ENCODE measurements around the gene RNU4-1.

The RNU4-1 gene

DNA sequence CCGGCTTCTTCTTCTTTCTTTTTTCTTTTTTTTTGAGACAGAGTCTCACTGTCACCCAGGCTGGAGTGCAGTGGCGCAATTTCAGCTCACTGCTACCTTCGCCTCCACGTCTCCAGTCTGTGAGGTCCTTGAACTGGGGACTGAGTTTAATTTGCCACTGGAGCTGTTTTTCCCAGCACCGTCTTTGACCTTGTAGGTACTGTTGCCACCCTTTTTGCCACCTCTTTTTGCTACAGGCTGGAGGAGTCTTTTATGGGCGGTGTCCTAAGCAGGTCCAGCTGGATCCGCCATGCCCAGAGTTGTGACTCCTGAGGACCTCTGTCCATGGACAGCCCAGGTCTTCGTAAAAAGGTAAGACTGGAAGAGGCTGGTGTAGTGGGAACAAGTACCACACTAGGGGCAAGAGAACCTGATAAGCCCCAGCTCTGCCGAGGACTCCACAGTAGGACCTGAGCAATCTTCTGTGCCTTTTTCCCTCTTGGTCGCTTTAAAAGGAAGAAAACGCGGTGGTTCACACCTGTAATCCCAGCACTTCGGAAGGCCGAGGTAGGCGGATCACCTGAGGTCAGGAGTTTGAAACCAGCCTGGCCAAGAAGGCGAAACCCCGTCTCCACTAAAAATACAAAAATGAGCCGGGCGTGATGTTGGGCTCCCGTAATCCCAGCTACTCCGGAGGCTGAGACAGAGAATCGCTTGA lies 2.3 kb downstream of the RNU4-1 start:
- DNase-seq (ENCODE audit: low read depth), result no peak

DNA sequence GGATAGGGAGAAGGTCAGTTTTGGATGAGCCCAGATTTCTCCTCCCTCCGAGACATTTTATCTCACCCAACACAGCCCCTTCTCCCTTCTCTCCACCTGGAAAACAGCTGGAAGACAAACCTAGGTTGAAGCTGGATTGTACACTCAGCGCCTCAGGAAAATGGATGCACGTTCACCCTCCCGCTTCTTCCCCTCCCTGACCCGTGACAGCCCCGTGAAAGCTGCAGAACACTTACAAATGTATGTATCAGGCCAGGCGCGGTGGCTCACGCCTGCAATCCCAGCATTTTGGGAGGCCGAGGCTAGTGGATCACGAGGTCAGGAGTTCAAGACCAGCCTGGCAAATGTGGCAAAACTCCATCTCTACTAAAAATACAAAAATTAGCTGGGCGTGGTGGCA lies 5.5 kb downstream of the RNU4-1 start:
- DNase-seq (ENCODE audit: low read depth), result no peak

DNA sequence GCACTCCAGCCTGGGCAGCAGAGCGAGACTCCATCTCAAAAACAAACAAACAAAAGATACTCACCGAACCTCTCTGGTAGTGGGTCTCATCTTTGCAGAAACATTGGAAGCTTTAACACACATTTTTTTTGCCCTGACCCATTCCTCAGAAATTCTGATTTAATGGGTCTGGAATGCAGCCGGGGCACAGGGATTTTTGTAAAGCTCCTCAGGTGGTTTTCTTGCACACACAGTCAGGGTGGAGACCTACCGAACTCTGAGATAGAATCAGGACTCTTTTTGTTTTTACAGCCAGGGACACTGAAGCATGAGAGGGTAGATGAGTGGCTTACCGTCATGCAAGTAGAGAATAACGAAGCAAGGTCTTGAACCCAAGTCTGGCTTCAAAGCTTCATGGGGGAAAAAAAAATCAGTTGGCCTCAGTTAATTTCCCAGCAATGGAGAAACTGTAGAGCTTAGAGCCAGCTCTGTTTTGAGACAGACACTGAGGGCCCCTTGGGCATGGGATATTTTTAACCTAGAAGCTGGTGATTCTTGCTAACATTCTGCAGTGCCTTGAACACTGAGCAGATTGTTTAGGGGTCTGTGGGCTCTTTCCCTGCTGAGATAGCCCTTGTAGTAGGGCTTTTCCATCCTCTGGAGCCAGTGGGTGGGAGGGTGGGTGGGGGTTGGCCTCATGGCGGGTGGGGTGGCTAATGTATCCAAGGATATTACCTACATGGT lies 6.1 kb downstream of the RNU4-1 start:
- DNase-seq (ENCODE audit: low read depth), result no peak

DNA sequence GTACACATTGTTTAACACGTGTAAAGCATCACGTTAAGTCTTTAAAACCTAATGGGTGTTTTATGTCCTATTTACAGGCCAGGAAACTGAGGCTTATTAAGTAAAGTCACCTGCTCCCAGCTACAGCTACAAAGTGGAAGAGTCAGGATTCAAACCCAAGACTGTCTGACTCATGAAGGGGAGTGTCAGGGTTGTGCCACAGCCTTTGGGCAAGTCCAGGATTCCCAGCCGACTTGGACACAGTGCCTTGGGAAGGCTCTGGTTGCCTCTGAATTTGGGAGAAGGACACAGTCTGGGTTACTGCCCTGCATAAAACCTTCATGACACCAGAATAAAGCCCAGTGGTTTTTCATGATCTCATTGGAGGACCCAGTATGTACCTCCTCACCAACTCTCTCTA lies 8.7 kb downstream of the RNU4-1 start:
- DNase-seq (ENCODE audit: low read depth), result no peak

GRCh38 chr12:120283318-120283717 lies 9.7 kb downstream of the RNU4-1 start:
- DNase-seq (ENCODE audit: low read depth), result no peak

DNA sequence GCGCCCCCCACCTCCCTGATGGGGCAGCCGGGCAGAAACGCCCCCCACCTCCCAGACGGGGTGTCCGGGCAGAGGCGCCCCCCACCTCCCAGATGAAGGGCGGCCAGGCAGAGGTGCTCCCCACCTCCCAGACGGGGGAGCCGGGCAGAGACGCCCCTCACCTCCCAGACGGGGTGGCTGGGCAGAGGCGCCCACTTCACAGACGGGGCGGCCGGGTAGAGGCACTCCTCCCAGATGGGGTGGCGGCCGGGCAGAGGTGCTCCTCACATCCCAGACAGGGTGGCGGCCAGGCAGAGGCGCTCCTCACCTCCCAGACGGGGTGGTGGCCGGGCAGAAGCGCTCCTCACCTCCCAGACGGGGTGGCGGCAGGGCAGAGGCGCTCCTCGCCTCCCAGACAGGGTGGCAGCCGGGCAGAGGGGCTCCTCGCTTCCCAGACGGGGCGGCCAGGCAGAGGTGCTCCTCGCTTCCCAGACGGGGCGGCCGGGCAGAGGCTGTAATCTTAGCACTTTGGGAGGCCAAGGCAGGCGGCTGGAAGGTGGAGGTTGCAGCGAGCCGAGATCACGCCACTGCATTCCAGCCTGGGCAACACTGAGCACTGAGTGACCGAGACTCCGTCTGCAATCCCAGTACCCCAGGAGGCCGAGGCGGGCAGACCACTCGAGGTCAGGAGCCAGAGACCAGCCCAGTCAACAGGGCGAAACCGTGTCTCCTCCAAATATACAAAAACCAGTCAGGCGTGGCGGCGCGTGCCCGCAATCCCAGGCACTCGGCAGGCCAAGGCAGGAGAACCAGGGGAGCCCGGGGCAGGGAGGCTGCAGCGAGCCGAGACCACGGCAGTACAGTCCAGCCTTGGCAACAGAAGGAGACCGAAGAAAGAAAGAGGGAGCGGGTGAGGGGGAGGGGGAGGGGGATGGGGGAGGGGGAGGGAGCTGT lies 14.6 kb downstream of the RNU4-1 start:
- no peak for DNase-seq (ENCODE audit: low read depth)

DNA sequence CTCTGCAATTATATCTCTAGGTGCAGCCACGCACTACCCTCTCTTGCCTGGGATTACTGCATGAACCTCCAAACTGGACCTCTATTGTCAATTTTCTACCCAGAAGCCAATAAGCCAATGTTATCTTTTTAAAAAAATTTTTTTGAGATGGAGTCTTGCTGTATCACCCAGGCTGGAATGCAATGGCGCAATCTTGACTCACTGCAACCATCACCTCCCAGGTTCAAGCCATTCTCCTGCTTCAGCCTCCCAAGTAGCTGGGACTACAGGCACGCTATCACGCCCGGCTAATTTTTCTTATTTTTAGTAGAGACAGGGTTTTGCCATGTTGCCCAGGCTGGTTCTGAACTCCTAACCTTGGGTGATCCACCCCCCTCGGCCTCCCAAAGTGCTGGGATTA lies 16.3 kb downstream of the RNU4-1 start:
- no peak for DNase-seq (ENCODE audit: low read depth)

DNA sequence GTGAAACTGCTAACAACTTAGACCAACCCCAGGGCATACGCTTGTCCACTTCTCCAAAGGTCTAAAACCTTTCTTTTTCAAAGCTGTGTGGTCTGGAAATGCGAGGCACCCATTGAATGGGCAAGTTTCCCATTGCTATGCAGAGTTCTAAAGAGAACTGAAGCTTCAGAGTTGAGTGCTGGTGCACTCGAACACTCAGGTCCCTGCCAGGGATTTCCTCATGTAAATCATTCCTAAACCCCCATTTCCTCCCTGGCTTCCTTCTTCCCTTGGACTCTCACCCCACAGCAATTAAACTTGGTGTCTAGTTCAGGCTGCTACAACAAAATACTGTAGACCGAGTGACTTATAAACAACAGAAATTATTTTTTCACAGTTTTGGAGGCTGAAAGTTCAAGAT lies 25.3 kb downstream of the RNU4-1 start:
- no peak for DNase-seq (ENCODE audit: low read depth)

- no peak for DNase-seq (ENCODE audit: low read depth)
Observed at GRCh38 chr12:120266180-120266870, 26.7 kb downstream of the RNU4-1 start.

GRCh38 chr12:120265473-120266179 lies 27.4 kb downstream of the RNU4-1 start, which contains the start of gene PXN:
PXN (minus strand) TSS chr12:120265730; CDS start chr12:120265629, 101 bp downstream.
- DNase-seq (ENCODE audit: low read depth), result peak; percentile 85

DNA sequence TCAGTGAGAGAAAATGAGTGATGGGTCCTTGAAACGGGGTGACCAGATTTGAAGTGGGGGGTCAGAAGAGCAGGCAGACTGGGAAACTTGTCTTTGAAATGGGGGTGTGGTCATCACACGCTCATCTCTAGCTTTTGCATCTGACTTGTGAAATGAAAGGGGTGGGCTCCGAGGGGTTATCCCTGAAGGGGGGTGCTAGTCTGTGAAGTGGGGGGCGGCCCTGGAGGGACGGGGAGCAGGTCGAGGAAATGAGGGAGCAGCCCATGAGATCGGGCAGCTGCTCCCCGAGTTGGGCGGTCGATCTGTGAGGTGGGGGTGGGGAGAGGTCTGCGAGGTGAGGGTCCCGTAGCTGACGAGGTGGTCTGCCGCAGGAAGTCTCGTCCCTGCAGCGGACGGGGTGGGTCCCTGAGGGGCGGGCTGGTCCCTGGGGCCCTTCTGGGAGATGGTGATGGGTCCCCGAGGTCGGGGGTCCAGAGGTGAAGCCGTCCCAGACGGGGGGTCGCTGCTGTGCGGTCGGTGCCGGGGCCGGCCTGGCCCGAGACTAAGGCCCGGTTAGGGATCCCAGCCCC lies 28.0 kb downstream of the RNU4-1 start:
- DNase-seq (ENCODE audit: low read depth), result no peak

GRCh38 chr12:120264086-120264903 lies 28.7 kb downstream of the RNU4-1 start:
- DNase-seq (ENCODE audit: low read depth), result no peak

DNA sequence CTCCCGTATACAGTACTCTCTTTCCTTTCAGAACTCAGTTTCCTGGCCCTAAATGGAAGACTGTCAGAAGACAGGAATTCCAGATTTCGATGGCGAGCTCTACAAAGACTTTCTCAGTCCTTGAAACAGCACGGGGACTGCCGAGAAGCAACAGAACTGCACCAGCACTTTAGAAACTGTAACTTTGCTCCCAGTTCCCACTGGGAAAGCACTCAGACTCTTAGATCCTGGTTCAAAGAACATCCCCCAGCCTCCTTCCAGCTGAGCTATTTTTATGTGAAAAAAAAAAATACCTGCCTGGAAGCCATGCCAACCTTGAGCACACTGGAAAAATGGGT lies 29.3 kb downstream of the RNU4-1 start:
- DNase-seq (ENCODE audit: low read depth), result no peak

DNA sequence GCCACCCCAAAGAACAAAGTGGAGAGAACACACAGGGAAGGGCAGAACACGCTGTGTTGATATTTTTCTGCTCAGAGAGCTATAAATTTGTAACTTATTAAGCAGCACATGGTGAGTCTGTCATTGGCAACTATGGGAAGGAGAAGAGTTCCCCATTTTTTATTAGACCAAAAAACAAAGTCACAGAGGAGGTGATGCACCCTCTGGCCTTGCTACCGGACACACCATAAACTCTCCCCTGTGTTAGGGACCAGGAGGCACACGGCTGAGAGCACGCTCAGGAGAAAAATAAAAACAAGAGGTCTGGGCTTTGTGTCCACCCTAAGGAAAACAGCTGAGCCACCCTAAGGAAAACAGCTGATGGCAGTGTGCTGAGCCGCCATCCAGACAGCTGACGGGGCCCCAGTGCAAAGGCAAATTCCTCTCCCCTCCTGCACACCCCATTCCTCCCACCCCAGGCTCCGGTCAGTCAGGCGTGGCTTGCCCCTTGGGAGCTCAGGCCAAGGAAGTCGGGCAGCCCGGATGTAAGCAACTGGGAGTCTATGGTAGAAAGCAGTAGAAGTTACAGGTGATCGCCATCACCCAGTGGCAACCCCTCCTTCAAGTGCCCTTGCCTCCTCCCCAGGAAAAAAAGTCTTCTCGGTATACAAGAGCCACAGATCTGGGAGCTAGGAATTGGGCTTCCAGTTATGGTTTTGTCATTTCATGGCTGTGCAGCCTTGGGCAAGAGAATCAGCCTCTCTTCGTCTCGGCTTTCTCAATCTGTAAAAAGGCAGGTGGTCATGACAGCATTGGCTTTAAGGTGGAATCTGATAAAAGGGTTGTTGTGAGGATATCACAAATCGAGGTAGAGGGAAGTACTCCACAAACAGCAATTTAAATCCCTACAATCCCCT lies 29.9 kb downstream of the RNU4-1 start:
- no peak for DNase-seq (ENCODE audit: low read depth)

- no peak for DNase-seq (ENCODE audit: low read depth)
Observed at GRCh38 chr12:120261951-120262851, 30.8 kb downstream of the RNU4-1 start.

- no peak for DNase-seq (ENCODE audit: low read depth)
Observed at GRCh38 chr12:120260607-120261006, 32.4 kb downstream of the RNU4-1 start.

- DNase-seq (ENCODE audit: low read depth), result no peak
Observed at GRCh38 chr12:120259418-120260202, 33.4 kb downstream of the RNU4-1 start.
